ENCODE results near the gene IFNAR1.
"Not testable (repeated sequence)": the region's sequence is repeated elsewhere in the genome, so short reads cannot be mapped to it uniquely, and the experiment has no call there.

Gene IFNAR1

GRCh38 chr21:33339135-33339534 lies 14.4 kb downstream of the IFNAR1 start:
- no peak for DNase-seq (ENCODE audit: insufficient read length, low spot score)
- no peak for FAIRE-seq

- DNase-seq (ENCODE audit: insufficient read length, low spot score) = no peak
- no peak for FAIRE-seq
Measured at GRCh38 chr21:33339918-33340317, 15.1 kb downstream of the IFNAR1 start.

GRCh38 chr21:33345751-33346238 lies 21.0 kb downstream of the IFNAR1 start:
- DNase-seq (ENCODE audit: insufficient read length, low spot score) (no peak), FAIRE-seq (no peak)

GRCh38 chr21:33348706-33349105 lies 23.9 kb downstream of the IFNAR1 start:
- no peak for DNase-seq (ENCODE audit: insufficient read length, low spot score)
- FAIRE-seq = no peak

GRCh38 chr21:33350676-33351075 lies 25.9 kb downstream of the IFNAR1 start:
- DNase-seq (ENCODE audit: insufficient read length, low spot score) (no peak), FAIRE-seq (no peak)

- FAIRE-seq (no peak), DNase-seq (ENCODE audit: insufficient read length, low spot score) (no peak)
Measured at GRCh38 chr21:33355355-33355754, 30.6 kb downstream of the IFNAR1 start.

GRCh38 chr21:33355996-33356395 lies 31.2 kb downstream of the IFNAR1 start:
- FAIRE-seq (no peak), DNase-seq (ENCODE audit: insufficient read length, low spot score) (no peak)

- FAIRE-seq (no peak), DNase-seq (ENCODE audit: insufficient read length, low spot score) (no peak)
Measured at GRCh38 chr21:33357177-33357576, 32.4 kb downstream of the IFNAR1 start.

- no peak for FAIRE-seq
- no peak for DNase-seq (ENCODE audit: insufficient read length, low spot score)
Measured at GRCh38 chr21:33359446-33359845, 34.7 kb downstream of the IFNAR1 start.

GRCh38 chr21:33360281-33360680 lies 35.5 kb downstream of the IFNAR1 start:
- FAIRE-seq (no peak), DNase-seq (ENCODE audit: insufficient read length, low spot score) (no peak)

- FAIRE-seq (peak; percentile 51), DNase-seq (ENCODE audit: insufficient read length, low spot score) (peak; percentile 72)
Measured at GRCh38 chr21:33360881-33361602, 36.3 kb downstream of the IFNAR1 start.

GRCh38 chr21:33362044-33362555 lies 37.3 kb downstream of the IFNAR1 start:
- DNase-seq (ENCODE audit: insufficient read length, low spot score) (no peak), FAIRE-seq (no peak)

- DNase-seq (ENCODE audit: insufficient read length, low spot score); FAIRE-seq: not testable (repeated sequence)
Measured at GRCh38 chr21:33363911-33364609, 39.3 kb downstream of the IFNAR1 start.

GRCh38 chr21:33364830-33365229 lies 40.1 kb downstream of the IFNAR1 start:
- DNase-seq (ENCODE audit: insufficient read length, low spot score) (no peak), FAIRE-seq (no peak)

- DNase-seq (ENCODE audit: insufficient read length, low spot score) = no peak
- no peak for FAIRE-seq
Measured at GRCh38 chr21:33367309-33367973, 42.7 kb downstream of the IFNAR1 start.

- DNase-seq (ENCODE audit: insufficient read length, low spot score) = no peak
- FAIRE-seq = no peak
Measured at GRCh38 chr21:33368124-33368523, 43.4 kb downstream of the IFNAR1 start.

- no peak for FAIRE-seq
- no peak for DNase-seq (ENCODE audit: insufficient read length, low spot score)
Measured at GRCh38 chr21:33368576-33368975, 43.8 kb downstream of the IFNAR1 start.

GRCh38 chr21:33369586-33369985 lies 44.8 kb downstream of the IFNAR1 start:
- DNase-seq (ENCODE audit: insufficient read length, low spot score) (no peak), FAIRE-seq (no peak)

- FAIRE-seq = no peak
- DNase-seq (ENCODE audit: insufficient read length, low spot score) = no peak
Measured at GRCh38 chr21:33370305-33370704, 45.5 kb downstream of the IFNAR1 start.

GRCh38 chr21:33371366-33371765 lies 46.6 kb downstream of the IFNAR1 start:
- FAIRE-seq = no peak
- no peak for DNase-seq (ENCODE audit: insufficient read length, low spot score)

GRCh38 chr21:33372582-33372981 lies 47.8 kb downstream of the IFNAR1 start:
- no peak for FAIRE-seq
- DNase-seq (ENCODE audit: insufficient read length, low spot score) = no peak

Measured in HTR-8/SVneo (cell line).